Mammary epithelial cell (primary cell): ENCODE data around the gene CATSPERD.

ENCODE experiments used
- EZH2 ChIP-seq: IDR thresholded peaks from 2 replicates; pipeline ENCODE4 v1.6.1; 2012; ENCODE audit warnings: low read length, inconsistent platforms, borderline replicate concordance
- TF ChIP-seq, protein P1 (sequence below), 2 donors: IDR thresholded peaks in 1 of 2; conservative IDR thresholded peaks in 1 of 2; 2 replicates each; pipeline ENCODE4 v1.5.1; 2011 to 2012; ENCODE audit warnings: inconsistent platforms in 2 of 2, low read length in 2 of 2, mild to moderate bottlenecking in 2 of 2, control low read depth in 1 of 2, low read depth in 1 of 2; ENCODE audit not compliant: insufficient read depth in 1 of 2; ENCODE audit errors: extremely low read depth in 1 of 2

DNA sequence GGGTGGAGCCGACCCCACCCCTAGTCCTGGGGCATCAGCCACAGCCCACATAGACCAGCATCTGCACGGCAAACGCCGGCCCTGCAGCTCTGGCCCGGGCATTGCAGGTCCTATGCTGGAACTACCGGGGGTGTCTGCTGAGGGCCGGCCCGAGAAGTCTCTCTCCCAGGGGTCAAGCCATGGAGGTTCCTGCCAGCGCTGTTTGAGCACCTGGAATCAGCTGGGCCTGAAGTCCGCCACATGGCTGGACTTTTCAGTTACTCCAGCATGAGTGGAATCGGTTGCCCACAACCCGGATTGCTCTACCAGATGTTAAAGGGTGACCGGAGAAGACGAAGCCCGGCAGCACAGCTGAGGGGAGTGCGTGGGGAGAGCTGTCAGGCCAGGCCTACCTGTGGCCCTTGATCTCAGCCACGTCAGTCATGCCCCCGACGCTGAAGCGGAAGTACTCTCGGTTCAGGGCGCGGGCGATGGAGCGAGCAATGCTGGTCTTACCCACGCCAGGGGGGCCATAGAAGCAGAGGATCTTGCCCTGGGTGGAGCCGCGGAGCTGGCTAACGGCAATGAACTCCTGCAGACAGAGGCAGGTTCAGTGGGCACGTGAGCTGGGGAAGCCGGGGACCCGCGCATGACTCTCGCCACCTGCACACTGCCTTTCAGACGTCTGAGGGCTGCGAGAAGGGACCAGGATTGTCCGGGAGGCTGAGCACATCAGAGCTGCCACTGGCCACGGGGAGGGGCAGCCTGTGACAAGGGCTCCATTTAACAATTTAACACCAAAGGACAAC is 21.6 kb upstream of the CATSPERD start:
- TF ChIP-seq, protein P1, sequence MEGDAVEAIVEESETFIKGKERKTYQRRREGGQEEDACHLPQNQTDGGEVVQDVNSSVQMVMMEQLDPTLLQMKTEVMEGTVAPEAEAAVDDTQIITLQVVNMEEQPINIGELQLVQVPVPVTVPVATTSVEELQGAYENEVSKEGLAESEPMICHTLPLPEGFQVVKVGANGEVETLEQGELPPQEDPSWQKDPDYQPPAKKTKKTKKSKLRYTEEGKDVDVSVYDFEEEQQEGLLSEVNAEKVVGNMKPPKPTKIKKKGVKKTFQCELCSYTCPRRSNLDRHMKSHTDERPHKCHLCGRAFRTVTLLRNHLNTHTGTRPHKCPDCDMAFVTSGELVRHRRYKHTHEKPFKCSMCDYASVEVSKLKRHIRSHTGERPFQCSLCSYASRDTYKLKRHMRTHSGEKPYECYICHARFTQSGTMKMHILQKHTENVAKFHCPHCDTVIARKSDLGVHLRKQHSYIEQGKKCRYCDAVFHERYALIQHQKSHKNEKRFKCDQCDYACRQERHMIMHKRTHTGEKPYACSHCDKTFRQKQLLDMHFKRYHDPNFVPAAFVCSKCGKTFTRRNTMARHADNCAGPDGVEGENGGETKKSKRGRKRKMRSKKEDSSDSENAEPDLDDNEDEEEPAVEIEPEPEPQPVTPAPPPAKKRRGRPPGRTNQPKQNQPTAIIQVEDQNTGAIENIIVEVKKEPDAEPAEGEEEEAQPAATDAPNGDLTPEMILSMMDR (conservative IDR thresholded peaks at IDR 0.05 in 1 of 2, IDR thresholded peaks at IDR 0.05 in 1 of 2; ENCODE audit: extremely low read depth in 1 of 2, insufficient read depth in 1 of 2, low read depth in 1 of 2, low read length in 2 of 2), result no peak
- no peak for TF ChIP-seq EZH2
